ENCODE measurements around the gene SLC35E1. TPM values are rescaled to one million over a fixed set of nuclear protein-coding genes. Genes with fewer than 3 reads are reported as not detected.

SLC35E1 gene
- total RNA-seq, 1 experiment from 2014 or later = 43.5 TPM

- Histone ChIP-seq H3K4me3 (ENCODE audit: low read depth in 2 of 2, low read length in 2 of 2) (no peak overlapping the region), H3K4me1 (ENCODE audit: control insufficient read depth, insufficient read depth, low read length) (peaks cover 6% of the 10 kb centered on the region), H3K9me3 (ENCODE audit: control insufficient read depth, insufficient read depth, low read depth, low read length) (no peaks in the 10 kb centered on the region), H3K27ac (ENCODE audit: low read length) (no peak overlapping the region), H3K36me3 (ENCODE audit: control insufficient read depth, insufficient read depth, low read length) (no peaks in the 10 kb centered on the region), H3K27me3 (ENCODE audit: control insufficient read depth, insufficient read depth, low read length) (no peaks in the 10 kb centered on the region)
- ATAC-seq (no peak), DNase-seq (ENCODE audit: low read depth, low spot score) (no peak)
- TF ChIP-seq SIN3A (IDR thresholded peaks at IDR 0.05; ENCODE audit: borderline replicate concordance, insufficient read depth, low read depth, low read length) (no peak), TCF7L2 (IDR thresholded peaks at IDR 0.05; ENCODE audit: low read depth, low read length) (no peak), REST (IDR thresholded peaks at IDR 0.05; ENCODE audit: insufficient read depth in 1 of 2, low read depth in 2 of 2, low read length in 1 of 2) (no peak), POLR2AphosphoS5 (IDR thresholded peaks at IDR 0.05; ENCODE audit: low read depth, low read length) (no peak)
- TF ChIP-seq, protein P1, sequence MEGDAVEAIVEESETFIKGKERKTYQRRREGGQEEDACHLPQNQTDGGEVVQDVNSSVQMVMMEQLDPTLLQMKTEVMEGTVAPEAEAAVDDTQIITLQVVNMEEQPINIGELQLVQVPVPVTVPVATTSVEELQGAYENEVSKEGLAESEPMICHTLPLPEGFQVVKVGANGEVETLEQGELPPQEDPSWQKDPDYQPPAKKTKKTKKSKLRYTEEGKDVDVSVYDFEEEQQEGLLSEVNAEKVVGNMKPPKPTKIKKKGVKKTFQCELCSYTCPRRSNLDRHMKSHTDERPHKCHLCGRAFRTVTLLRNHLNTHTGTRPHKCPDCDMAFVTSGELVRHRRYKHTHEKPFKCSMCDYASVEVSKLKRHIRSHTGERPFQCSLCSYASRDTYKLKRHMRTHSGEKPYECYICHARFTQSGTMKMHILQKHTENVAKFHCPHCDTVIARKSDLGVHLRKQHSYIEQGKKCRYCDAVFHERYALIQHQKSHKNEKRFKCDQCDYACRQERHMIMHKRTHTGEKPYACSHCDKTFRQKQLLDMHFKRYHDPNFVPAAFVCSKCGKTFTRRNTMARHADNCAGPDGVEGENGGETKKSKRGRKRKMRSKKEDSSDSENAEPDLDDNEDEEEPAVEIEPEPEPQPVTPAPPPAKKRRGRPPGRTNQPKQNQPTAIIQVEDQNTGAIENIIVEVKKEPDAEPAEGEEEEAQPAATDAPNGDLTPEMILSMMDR (IDR thresholded peaks at IDR 0.05) = no peak
- CTCF ChIA-PET = no interaction called here
- POLR2A ChIA-PET = no interaction called here
- no TSS peak for BruUV-seq (replicated peaks)
- in situ Hi-C loops (cut with HindIII; ENCODE audit: low pct_unique_long_range_greater_than_20kb, low sequenced_read_pairs) (no loop called here), intact Hi-C loops (cut with micrococcal nuclease; ENCODE audit: unreplicated experiment) (no loop called here)
Measured at GRCh38 chr19:16605115-16605514, 32.9 kb upstream of the SLC35E1 start.

DNA sequence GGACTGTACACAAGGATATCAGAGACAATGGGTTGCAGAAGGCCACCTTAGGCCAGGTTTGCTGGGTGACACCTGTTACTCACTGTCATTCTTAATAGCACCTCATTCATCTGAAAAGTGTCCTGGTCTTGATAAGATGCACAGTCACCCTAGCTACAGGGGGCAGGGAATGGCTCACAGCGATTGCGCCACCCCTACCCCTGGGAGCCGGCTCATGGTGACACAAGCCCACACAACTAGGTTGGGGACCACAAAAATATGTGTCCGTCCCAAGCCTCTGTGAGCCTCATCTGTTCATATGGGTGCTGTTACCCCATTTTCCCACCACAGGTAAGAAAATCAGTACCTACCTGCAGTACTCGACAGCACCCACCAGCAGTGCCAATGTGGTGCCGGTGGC is 32.4 kb upstream of the SLC35E1 start:
- no peak for TF ChIP-seq TCF7L2 (IDR thresholded peaks at IDR 0.05; ENCODE audit: low read depth, low read length)
- TF ChIP-seq, protein P1 (IDR thresholded peaks at IDR 0.05) = no peak
- TF ChIP-seq POLR2AphosphoS5 (IDR thresholded peaks at IDR 0.05; ENCODE audit: low read depth, low read length) = no peak
- no peak for TF ChIP-seq SIN3A (IDR thresholded peaks at IDR 0.05; ENCODE audit: borderline replicate concordance, insufficient read depth, low read depth, low read length)
- TF ChIP-seq REST (IDR thresholded peaks at IDR 0.05; ENCODE audit: insufficient read depth in 1 of 2, low read depth in 2 of 2, low read length in 1 of 2) = no peak
- in situ Hi-C loops (cut with HindIII; ENCODE audit: low pct_unique_long_range_greater_than_20kb, low sequenced_read_pairs) (no loop called here), intact Hi-C loops (cut with micrococcal nuclease; ENCODE audit: unreplicated experiment) (no loop called here)
- ChIA-PET CTCF (no interaction called here), POLR2A (no interaction called here)
- no TSS peak for BruUV-seq (replicated peaks)
- no peak overlapping the region for H3K4me3 ChIP-seq (ENCODE audit: low read depth in 2 of 2, low read length in 2 of 2)
- H3K9me3 ChIP-seq (ENCODE audit: control insufficient read depth, insufficient read depth, low read depth, low read length) = no peaks in the 10 kb centered on the region
- DNase-seq (ENCODE audit: low read depth, low spot score) (no peak), ATAC-seq (no peak)
- H3K27me3 ChIP-seq (ENCODE audit: control insufficient read depth, insufficient read depth, low read length) = no peaks in the 10 kb centered on the region
- H3K36me3 ChIP-seq (ENCODE audit: control insufficient read depth, insufficient read depth, low read length) = no peaks in the 10 kb centered on the region
- H3K27ac ChIP-seq (ENCODE audit: low read length) = no peak overlapping the region
- peaks cover 6% of the 10 kb centered on the region for H3K4me1 ChIP-seq (ENCODE audit: control insufficient read depth, insufficient read depth, low read length)
